ENCODE results near the gene TIGD3.

DNA sequence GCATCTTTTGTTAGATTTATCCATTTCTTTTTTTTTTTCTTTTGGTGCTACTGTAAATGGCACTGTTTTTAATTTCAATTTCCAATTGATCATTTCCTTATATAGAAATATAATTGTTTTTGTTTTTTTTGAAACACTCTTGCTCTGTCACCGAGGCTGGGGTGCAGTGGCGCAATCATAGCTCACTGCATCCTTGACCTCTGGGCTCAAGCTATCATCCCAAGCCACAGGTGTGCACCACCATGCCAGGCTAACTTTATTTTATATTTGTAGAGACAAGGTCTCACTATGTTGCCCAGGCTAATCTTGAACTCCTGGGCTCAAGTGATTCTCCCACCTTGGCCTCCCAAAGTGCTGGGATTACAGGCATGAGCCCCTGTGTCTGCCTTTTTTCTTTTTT is 48.2 kb downstream of the TIGD3 start:
- TF ChIP-seq, protein P1, sequence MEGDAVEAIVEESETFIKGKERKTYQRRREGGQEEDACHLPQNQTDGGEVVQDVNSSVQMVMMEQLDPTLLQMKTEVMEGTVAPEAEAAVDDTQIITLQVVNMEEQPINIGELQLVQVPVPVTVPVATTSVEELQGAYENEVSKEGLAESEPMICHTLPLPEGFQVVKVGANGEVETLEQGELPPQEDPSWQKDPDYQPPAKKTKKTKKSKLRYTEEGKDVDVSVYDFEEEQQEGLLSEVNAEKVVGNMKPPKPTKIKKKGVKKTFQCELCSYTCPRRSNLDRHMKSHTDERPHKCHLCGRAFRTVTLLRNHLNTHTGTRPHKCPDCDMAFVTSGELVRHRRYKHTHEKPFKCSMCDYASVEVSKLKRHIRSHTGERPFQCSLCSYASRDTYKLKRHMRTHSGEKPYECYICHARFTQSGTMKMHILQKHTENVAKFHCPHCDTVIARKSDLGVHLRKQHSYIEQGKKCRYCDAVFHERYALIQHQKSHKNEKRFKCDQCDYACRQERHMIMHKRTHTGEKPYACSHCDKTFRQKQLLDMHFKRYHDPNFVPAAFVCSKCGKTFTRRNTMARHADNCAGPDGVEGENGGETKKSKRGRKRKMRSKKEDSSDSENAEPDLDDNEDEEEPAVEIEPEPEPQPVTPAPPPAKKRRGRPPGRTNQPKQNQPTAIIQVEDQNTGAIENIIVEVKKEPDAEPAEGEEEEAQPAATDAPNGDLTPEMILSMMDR (IDR thresholded peaks at IDR 0.05) = no peak
- TF ChIP-seq EP300 (IDR thresholded peaks at IDR 0.05) = no peak
